ENCODE measurements around the gene RABGEF1. TPM values are rescaled to one million over a fixed set of nuclear protein-coding genes. Genes with fewer than 3 reads are reported as not detected.
"Not testable (repeated sequence)": the region's sequence is repeated elsewhere in the genome, so short reads cannot be mapped to it uniquely, and the experiment has no call there.

The RABGEF1 gene
- total RNA-seq, 4 donors from 2014 or later = 44.6 to 53.2 (median 48.1) TPM

DNA sequence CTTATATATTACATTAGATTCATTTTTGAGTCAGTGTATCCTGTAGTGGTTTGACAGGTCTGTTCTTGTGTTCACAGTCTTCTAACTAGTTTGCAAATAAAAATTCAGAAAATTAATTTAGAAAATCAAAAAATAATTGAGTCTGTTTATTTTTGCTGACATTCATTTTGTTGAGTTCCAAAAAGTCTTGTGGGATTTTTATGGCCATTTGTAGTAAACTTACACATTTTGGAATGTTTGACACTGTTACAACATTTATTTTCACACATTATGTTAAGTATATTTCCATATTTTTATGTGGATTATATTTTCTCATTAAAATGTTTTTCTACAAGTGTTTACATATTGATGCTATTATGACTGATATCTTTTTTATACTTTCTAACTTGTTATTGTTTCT, 16.4 kb downstream of the RABGEF1 start:
- intact Hi-C loops (cut with DNase I; ENCODE audit: low total_unique reads) = no loop called here
- TF ChIP-seq, protein P1, sequence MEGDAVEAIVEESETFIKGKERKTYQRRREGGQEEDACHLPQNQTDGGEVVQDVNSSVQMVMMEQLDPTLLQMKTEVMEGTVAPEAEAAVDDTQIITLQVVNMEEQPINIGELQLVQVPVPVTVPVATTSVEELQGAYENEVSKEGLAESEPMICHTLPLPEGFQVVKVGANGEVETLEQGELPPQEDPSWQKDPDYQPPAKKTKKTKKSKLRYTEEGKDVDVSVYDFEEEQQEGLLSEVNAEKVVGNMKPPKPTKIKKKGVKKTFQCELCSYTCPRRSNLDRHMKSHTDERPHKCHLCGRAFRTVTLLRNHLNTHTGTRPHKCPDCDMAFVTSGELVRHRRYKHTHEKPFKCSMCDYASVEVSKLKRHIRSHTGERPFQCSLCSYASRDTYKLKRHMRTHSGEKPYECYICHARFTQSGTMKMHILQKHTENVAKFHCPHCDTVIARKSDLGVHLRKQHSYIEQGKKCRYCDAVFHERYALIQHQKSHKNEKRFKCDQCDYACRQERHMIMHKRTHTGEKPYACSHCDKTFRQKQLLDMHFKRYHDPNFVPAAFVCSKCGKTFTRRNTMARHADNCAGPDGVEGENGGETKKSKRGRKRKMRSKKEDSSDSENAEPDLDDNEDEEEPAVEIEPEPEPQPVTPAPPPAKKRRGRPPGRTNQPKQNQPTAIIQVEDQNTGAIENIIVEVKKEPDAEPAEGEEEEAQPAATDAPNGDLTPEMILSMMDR (IDR thresholded peaks at IDR 0.05) = no peak
- no peak for TF ChIP-seq POLR2A (IDR thresholded peaks at IDR 0.05)
- H3K4me3 ChIP-seq (ENCODE audit: low read depth, poor library complexity, severe bottlenecking) = no peak overlapping the region
- no peak for DNase-seq (ENCODE audit: low spot score in 2 of 2)

DNA sequence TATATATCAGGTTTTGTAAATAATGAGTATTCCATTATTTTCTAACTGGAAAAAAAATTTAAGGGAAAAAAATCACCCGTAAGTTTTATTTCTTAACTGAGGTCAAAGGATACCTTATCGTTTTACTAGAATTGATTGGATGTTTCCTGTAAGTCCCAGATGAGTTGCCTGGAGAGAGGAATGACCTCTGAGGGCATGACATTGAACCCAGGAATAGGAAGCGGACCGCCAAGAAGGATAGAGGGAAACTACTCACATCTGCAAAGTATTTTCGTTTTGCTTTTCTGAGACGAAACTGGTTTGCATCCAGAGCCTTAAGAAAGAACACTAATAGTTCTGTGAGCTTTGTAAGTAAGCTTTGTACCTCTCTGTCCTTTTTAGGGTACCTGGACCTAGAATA, 17.4 kb downstream of the RABGEF1 start:
- no peak for DNase-seq (ENCODE audit: low spot score in 2 of 2)
- 78 to 80% methylated on average over 6 of the region's 6 CpGs for WGBS, 2 donors
- intact Hi-C loops (cut with DNase I; ENCODE audit: low total_unique reads) = no loop called here
- no peak overlapping the region for H3K4me3 ChIP-seq (ENCODE audit: low read depth, poor library complexity, severe bottlenecking)
- TF ChIP-seq, protein P1 (IDR thresholded peaks at IDR 0.05) = no peak
- no peak for TF ChIP-seq POLR2A (IDR thresholded peaks at IDR 0.05)

DNA sequence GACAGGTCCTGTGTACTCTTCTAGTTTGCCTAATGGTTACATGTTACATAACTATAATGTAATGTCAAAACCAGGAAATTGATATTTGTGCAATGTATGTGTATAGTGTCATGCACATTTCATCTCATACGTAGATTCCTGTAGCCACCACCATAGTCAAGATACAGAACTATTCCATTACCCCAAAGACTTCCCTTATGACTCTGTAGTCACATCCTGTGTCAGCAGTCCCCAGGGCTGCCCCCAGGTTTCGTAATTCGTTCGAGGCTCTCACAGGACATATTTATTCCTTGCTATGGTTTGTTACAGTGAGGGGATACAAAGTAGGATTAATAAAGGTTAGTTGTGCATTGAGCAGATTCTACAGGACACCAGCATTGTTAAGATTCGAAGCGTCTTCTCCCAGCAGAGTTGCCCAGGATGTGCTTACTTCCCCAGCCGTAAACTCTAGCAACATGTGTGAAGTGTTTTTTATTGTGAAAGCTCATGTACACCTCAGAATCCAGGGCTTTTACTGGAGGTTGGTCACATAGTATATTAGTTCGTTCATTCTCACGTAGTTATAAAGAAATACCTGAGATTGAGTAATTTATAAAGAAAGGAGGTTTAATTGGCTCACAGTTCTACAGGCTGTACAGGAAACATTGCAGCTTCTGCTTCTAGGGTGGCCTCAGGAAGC, 18.6 kb downstream of the RABGEF1 start:
- no peak for DNase-seq (ENCODE audit: low spot score in 2 of 2)
- intact Hi-C loops (cut with DNase I; ENCODE audit: low total_unique reads) = no loop called here
- TF ChIP-seq POLR2A (IDR thresholded peaks at IDR 0.05) = no peak
- TF ChIP-seq, protein P1 (IDR thresholded peaks at IDR 0.05) = no peak
- WGBS, 2 donors = 86 to 90% methylated on average over 9 of the region's 9 CpGs
- no peak overlapping the region for H3K4me3 ChIP-seq (ENCODE audit: low read depth, poor library complexity, severe bottlenecking)

DNA sequence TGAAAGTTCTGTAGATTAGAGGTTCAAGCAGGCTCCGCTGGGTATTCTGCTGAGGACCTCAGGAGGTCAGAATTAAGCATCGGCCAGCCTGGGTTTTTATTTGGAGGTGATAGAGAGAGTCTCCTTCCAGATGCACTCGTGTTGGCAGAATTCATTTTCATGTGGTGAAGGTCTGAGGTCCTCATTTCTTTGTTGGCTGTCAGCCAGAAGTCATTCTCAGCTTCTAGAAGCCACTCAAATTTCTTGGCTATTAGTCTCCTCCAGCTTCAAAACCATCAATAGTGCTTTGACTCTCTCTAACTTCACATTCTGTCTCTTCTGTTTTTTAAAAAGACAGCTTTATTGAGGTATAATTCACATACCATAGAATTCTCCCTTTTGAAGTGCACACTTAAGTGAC, 22.6 kb downstream of the RABGEF1 start:
- WGBS, 2 donors = 82% methylated on average over 3 of the region's 3 CpGs
- DNase-seq (ENCODE audit: low spot score in 2 of 2); H3K4me3 ChIP-seq (ENCODE audit: low read depth, poor library complexity, severe bottlenecking); intact Hi-C loops (cut with DNase I; ENCODE audit: low total_unique reads): not testable (repeated sequence)

DNA sequence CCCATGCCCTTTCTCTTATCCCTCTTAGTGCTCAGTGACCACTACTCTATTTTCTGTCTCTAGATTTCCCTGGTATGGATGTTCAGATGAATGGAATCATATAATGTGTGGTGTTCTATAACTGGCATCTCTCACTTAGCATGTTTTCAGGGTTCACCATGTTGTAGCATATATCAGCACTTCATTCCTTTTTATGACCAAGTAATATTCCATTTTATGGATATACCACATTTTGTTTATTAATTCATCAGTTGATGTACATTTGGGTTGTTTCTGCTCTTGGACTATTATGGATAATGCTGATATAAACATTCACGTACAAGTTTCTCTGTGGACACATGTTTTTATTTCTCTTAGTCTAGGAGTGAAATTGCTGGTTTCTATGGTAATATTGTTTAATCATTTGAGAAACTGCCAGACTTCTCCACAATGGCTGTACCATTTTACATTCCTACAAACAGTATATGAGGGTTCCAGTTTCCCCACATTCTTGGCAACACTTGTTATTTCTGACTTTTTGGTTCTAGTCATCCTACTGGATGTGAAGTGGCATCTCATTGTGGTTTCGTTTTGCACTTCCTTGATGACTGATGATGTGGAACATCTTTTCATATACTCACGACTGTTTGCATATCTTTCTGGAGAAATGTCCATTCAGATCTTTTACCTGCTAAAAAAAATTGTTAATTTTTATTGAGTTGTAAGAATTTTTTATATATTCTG, 23.3 kb downstream of the RABGEF1 start:
- H3K4me3 ChIP-seq (ENCODE audit: low read depth, poor library complexity, severe bottlenecking); DNase-seq (ENCODE audit: low spot score in 2 of 2); intact Hi-C loops (cut with DNase I; ENCODE audit: low total_unique reads): not testable (repeated sequence)
- 83 to 86% methylated on average over 3 of the region's 3 CpGs for WGBS, 2 donors

DNA sequence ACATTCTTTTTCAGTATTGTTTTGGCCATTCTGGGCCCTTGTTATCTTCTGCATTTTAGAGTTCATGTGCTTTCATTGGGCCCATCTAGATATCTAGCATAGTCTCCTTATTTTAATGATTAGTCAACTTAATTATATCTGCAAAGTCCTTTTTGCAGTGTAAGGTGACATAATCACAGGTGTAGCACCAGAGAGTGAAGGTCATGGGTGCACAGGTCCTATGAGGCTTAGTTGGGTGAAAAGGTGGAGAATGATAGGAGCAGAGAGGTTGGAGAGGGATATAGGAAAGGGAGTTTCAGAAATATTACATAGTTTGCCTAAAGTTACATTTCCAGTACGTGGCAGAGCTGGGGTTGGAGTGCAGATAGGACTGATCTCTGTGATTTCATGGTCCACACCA, 24.4 kb downstream of the RABGEF1 start:
- H3K4me3 ChIP-seq (ENCODE audit: low read depth, poor library complexity, severe bottlenecking); intact Hi-C loops (cut with DNase I; ENCODE audit: low total_unique reads); DNase-seq (ENCODE audit: low spot score in 2 of 2): not testable (repeated sequence)
- WGBS, 2 donors = 50 to 75% methylated on average over 1 of the region's 1 CpG

DNA sequence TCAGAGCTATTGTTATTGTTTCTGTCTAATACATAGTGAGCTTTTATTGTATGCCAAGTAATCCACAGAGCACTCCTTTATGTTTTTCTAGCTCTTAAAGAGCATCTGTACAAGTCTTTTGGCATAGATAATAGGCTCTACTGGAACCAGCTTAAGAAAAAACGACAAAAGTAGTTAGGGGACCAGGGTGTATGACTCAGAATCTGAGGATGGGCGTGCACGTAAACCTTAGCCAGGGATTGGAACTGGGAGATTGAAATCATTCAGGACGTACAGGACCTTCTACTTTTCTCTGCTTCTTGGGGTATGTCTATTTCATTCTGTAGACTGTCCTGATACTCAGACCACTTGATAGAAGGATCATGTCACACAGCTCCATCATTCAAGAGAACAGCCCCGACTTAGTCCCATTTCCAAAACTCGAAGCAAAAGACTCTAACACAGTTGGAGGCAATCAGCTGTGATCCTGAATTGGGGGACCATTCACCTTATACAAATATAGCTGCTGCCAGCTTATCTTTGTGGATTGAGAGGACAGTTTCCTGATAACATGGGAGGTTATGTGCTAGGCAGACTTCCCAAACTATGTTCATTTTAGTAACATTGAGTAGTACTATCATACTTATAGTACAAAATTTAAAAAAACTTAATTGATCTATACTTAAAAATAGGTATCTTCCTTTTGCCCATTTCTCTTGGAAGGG, 24.9 kb downstream of the RABGEF1 start:
- WGBS, 2 donors = 44 to 51% methylated on average over 6 of the region's 6 CpGs
- H3K4me3 ChIP-seq (ENCODE audit: low read depth, poor library complexity, severe bottlenecking); DNase-seq (ENCODE audit: low spot score in 2 of 2); intact Hi-C loops (cut with DNase I; ENCODE audit: low total_unique reads): not testable (repeated sequence)

All from lower leg skin (tissue), 4 donors.